ENCODE data around the gene HS3ST5.

HS3ST5 gene

DNA sequence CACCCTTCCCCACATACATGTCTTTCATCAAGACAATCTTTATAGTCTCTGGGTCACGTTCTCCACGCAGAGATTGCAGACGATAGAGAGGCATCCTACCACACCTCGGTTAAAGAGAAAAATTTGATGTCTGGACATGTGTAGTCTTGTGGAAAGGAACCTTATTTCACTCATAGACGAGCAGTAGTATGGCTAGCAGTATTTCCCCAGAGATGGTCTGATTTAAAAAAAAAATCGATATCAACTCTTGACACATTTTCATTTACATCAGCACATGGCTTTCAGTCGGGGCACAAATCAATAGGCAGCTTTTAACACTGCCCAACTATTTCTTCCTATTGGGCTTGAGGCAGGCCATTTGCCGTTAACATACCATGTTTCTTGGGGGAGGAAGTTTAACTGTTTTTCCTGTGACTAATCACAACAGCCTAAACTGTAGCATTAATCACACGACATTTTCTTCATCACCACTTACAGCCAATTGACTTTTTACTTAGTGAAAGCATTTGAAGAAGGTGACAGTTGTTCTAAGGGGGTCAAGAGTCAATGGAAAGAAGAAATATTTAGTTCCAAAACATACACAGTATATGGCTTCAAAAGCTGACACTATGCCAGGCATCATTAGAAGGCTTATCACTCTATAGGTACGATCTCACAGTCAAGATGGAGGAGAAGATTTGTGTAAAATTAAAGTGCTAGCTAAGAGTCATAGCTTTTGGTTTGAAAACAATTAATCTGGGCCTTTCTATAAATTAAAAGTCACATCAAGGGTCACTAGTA is 242.4 kb downstream of the HS3ST5 start:
- TF ChIP-seq, protein P1, sequence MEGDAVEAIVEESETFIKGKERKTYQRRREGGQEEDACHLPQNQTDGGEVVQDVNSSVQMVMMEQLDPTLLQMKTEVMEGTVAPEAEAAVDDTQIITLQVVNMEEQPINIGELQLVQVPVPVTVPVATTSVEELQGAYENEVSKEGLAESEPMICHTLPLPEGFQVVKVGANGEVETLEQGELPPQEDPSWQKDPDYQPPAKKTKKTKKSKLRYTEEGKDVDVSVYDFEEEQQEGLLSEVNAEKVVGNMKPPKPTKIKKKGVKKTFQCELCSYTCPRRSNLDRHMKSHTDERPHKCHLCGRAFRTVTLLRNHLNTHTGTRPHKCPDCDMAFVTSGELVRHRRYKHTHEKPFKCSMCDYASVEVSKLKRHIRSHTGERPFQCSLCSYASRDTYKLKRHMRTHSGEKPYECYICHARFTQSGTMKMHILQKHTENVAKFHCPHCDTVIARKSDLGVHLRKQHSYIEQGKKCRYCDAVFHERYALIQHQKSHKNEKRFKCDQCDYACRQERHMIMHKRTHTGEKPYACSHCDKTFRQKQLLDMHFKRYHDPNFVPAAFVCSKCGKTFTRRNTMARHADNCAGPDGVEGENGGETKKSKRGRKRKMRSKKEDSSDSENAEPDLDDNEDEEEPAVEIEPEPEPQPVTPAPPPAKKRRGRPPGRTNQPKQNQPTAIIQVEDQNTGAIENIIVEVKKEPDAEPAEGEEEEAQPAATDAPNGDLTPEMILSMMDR (IDR thresholded peaks at IDR 0.05; ENCODE audit: control insufficient read depth, extremely low read depth, insufficient read depth) = no peak
- no peak overlapping the region for H3K4me3 ChIP-seq (ENCODE audit: low read depth, low read length)
- no peak for DNase-seq (ENCODE audit: low read depth)

DNA sequence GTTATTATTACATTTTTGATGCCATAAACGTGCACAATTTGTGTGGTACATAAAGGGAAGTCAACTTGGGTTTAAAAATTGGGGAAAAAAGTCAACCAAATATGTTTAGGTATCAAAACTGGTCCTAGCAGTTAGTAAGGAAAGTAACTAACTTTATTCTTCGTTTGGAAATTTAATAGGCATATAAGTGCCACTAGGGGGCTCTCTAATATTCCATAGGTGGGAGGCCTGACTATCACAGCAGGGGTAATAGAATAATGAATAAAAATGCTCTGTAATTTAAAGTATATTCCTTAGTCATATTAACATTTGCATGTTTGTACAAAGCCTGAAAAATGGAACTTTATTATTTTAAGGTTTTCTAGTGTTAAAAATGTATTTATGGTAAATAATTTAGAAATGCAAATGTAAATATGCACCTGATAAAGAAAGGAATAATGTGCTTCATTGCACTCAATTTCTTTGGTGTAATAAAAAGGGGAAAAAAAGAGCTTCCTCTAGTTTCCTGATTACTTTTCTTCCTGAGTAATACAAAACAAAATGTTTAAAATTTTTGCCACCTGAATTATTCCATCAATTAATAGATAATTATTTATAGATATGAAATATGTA is 246.2 kb downstream of the HS3ST5 start:
- no peak for DNase-seq (ENCODE audit: low read depth)
- TF ChIP-seq, protein P1 (IDR thresholded peaks at IDR 0.05; ENCODE audit: control insufficient read depth, extremely low read depth, insufficient read depth) = peak; percentile 63
- H3K4me3 ChIP-seq (ENCODE audit: low read depth, low read length) = no peak overlapping the region

DNA sequence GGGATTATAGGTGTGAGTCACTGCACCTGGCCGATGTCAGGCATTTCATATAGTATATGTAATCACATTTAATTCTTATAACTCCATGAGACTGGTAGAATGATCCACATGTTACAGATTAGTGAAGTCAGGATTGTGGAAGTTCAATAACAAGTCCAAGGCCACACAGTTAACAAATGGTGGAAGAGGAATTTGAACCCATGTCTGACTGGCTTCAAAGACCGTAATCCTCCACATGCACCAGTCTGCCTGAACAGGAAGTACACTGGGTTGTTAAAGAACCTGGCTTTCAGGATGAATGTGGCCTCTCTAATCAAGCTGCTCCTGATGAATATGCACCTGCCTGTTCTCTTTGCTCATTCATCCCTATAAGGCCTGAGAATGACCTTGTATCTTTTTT is 249.9 kb downstream of the HS3ST5 start:
- no peak overlapping the region for H3K4me3 ChIP-seq (ENCODE audit: low read depth, low read length)
- TF ChIP-seq, protein P1 (IDR thresholded peaks at IDR 0.05; ENCODE audit: control insufficient read depth, extremely low read depth, insufficient read depth) = no peak
- DNase-seq (ENCODE audit: low read depth) = no peak

DNA sequence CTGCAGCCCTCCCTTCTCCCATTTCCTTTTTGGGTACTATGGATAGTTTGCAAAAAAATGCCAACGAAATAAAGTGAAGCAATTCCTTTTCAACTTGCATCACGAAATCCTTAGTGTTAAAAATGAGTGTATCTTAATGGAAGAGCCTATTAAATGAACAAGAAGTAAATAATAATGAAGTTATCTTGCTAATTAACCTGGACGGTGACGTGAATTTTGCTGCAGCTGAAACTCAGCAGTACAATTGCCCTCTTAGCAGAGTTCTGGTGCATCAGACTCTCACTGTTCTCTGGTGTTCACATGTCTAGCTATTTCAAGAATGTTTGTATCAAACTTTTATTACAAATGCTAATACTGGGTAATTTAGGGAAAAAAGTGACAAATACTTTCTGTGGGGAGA is 252.2 kb downstream of the HS3ST5 start:
- no peak overlapping the region for H3K4me3 ChIP-seq (ENCODE audit: low read depth, low read length)
- TF ChIP-seq, protein P1 (IDR thresholded peaks at IDR 0.05; ENCODE audit: control insufficient read depth, extremely low read depth, insufficient read depth) = no peak
- DNase-seq (ENCODE audit: low read depth) = no peak

DNA sequence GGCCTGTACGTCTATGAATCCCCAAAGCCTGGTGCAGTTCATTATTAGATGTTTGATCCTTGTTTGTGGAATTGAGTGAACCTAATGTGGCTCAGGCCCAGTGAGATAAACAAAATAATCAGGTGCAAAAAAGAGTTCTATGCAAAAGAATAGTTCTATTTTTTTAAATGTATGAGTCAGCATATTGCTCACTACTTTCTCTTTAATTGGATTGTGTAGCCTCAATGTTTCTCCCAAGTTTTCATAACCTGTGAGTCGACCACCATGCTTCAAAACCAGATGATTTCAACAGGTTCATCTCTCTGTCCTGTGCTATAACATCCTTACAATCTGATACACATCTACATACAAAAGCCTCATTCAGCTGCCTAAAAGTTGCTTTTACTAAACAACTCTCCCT is 255.3 kb downstream of the HS3ST5 start:
- no peak for DNase-seq (ENCODE audit: low read depth)
- H3K4me3 ChIP-seq (ENCODE audit: low read depth, low read length) = no peak overlapping the region
- TF ChIP-seq, protein P1 (IDR thresholded peaks at IDR 0.05; ENCODE audit: control insufficient read depth, extremely low read depth, insufficient read depth) = no peak

DNA sequence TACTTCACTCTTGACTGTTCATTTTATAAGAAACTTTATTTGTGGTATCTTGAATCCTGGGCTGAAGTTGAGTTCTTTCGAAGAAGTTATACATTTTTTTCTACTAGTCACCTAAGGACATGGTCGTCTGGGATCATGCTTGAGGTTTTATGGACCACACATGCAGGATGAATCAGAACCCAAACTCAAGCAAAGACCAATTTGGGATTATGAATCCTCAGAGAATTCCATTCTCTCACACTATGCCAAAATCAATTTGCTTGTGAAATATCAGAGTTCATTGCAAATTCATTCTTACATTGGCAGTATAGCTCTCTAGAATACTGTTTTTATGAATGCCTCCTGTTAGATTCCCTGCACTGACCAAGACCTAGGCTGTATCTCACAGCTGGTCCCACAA is 257.6 kb downstream of the HS3ST5 start:
- TF ChIP-seq, protein P1 (IDR thresholded peaks at IDR 0.05; ENCODE audit: control insufficient read depth, extremely low read depth, insufficient read depth) = no peak
- DNase-seq (ENCODE audit: low read depth) = no peak
- no peak overlapping the region for H3K4me3 ChIP-seq (ENCODE audit: low read depth, low read length)

All from LNCaP clone FGC (cell line).